Activated naive CD4-positive, alpha-beta T cell treated with Interleukin-2 at 50 U/mL for 16 hours (primary cell): Measurements from ENCODE around the gene SMG5.
"Not testable (repeated sequence)": the region's sequence is repeated elsewhere in the genome, so short reads cannot be mapped to it uniquely, and the experiment has no call there.

ENCODE experiments used
- DNase-seq: peaks from one replicate; pipeline ENCODE4 v3.0.0-alpha.2; 2020

SMG5 gene

DNA sequence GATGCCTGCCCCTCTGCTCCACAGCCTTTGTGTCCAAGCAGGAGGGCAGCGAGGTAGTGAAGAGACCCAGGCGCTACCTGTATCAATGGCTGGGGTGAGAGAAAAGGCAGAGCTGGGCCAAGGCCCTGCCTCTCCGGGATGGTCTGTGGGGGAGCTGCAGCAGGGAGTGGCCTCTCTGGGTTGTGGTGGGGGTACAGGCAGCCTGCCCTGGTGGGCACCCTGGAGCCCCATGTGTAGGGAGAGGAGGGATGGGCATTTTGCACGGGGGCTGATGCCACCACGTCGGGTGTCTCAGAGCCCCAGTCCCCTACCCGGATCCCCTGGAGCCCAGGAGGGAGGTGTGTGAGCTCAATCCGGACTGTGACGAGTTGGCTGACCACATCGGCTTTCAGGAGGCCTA is 39.9 kb downstream of the SMG5 start:
- no peak for DNase-seq

DNA sequence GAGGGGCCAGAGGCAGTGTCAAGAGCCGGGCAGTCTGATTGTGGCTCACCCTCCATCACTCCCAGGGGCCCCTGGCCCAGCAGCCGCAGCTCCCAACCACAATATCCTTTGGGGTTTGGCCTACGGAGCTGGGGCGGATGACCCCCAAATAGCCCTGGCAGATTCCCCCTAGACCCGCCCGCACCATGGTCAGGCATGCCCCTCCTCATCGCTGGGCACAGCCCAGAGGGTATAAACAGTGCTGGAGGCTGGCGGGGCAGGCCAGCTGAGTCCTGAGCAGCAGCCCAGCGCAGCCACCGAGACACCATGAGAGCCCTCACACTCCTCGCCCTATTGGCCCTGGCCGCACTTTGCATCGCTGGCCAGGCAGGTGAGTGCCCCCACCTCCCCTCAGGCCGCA is 40.7 kb downstream of the SMG5 start, which contains the start of gene BGLAP:
TSS of gene BGLAP (plus strand) at position 259 of the 400 bp plus-strand sequence. CDS start at position 307, 48 bp downstream.
- no peak for DNase-seq

DNA sequence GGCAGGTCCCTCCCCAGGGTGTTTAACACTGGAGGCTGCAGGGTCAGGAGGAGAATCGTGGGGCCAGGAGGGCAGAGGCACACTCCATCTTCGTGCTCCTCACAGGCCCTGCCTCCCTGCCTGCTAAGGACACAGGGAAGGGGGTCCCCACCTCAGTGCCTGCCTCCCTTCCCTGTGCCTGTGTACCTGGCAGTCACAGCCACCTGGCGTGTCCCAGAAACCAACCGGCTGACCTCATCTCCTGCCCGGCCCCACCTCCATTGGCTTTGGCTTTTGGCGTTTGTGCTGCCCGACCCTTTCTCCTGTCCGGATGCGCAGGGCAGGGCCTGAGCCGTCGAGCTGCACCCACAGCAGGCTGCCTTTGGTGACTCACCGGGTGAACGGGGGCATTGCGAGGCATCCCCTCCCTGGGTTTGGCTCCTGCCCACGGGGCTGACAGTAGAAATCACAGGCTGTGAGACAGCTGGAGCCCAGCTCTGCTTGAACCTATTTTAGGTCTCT is 41.3 kb downstream of the SMG5 start:
- DNase-seq, result no peak

DNA sequence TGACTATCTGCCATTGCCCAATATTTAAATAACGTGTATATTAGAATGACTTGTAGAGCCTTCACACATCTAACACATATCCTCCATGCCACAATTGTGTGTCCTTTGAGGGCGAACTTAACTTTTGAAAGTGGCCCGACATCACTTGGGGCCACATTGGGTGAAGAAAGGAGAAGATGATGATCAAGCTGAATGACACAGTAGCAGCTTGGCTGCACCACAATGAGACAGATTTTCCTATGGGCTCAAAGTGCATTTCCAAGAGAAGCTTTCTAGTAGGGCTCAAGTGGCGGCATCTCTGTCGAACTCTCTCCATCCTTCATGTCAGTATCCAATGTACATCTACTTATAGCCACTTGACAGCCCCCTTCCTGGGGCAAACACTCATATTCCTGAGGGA is 44.4 kb downstream of the SMG5 start:
- DNase-seq, result no peak

DNA sequence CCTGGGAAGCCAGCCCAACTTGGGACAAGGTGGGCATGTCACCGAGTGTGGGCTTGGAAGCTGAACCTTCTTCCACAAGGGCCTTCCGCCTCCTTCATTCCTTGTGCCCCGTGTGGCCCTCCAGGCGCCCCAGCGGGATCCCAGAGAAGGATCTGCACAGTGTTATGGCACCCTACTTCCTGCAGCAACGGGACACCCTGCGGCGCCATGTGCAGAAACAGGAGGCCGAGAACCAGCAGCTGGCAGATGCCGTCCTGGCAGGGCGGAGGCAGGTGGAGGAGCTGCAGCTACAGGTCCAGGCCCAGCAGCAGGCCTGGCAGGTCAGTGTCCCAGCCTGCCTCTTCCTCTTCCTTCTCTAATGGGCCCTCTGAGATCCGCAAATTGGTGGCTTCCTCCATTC is 46.5 kb downstream of the SMG5 start:
- DNase-seq, result no peak

DNA sequence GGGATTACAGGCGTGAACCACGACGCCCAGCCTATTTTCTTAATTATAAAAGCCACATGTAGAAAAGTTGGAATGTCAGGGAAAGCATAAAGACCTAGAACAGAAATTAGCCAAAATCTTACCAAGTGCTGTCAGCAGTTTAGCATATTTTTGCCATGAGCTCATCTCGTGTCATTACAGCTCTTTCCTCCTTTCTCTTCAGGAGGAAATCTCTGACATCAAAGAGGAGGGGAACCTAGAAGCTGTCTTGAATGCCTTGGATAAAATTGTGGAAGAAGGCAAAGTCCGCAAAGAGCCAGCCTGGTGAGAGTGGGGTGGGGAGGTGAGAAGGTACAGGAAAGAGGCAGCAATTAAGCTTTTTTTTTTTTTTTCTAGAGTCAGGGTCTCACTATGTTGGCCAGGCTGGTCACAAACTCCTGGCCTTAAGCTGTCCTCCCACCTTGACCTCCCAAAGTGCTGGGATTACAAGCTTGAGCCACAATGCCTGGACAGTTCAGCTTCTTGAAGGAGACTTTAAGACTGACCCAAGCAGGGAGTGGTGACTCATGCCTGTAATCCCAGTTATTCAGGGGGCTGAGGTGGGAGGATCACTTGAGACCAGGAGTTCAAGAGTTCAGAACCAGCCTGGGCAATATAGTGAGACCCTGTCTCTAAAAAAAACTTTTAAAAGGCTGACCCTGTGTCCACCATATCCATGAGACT is 49.0 kb downstream of the SMG5 start:
- DNase-seq, result no peak

DNA sequence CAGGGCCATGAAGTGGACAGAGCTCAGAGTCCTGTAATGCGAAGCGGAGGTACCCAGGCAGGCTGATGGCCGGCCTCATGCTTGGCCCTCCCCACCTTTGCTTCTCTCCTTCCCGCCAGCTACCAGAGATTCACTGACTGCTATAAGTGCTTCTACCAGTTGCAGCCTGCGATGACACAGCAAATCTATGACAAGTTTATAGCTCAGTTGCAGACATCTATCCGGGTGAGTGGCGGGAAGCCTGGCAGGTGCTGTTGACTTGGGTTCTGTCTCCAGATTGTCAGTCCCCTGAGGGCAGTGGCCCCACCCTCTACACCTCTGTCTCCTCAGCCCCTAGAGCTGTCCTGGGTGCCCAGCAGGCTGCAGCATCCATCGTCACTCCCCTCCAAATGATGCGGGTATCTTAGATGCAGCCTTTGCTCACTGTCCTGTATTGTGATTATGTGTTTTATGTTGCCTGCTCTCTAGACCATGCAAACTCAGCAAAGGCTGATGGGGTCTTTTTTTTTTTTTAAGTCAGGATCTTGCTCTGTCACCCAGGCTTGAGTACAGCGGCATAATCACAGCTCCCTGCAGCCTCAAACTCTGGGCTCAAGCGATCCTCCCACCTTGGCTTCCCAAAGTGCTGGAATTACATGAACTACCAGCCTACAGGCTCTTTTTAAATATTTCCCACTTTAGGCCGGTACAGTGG is 50.3 kb downstream of the SMG5 start:
- no peak for DNase-seq

DNA sequence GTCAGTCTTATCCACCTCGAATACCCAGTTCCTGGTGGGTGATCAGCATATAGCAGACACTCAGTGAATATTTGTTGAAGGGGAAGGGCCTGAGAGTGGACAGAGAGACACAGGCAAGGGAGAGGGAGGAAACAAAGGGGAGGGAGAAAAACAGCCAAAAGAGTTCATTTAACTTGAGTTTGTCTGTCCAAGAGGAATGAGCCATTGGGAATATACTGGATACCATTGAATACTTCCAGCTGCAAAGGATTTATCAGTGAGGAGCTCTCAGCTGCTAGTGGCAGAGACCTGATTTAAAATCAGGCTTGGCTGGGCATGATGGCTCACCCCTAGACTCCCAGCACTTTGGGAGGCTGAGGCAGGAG is 52.2 kb downstream of the SMG5 start:
- DNase-seq, result no peak

DNA sequence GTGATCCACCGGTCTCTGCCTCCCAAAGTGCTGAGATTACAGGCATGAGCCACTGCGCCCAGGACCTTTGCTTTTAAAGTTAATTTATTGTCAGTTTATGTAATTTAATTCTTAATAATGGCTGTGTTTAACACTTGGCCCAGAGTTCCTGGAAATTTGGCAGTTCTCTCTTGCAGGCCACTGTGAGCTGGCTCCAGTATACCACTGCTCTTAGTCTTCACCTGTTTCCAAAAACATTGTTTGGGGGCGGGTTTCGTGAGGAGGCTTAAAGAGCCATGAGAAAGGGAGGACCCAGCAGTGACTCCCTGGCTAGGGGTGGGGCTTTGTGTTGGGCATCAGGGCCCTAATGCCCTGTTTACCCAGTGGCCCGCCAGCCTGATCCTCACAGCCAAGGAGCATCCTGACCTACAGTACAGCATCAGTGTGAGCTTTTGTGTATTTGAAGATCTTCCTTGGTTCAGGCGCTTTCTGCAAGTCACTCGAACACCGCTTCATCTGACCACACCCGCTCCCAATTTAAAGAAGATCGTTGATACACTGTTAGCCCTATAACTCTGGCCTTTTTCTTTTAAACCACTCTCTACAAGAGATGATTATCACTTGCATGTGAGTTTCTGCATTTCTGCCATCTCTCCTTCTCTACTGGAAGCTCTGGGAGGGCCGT is 52.7 kb downstream of the SMG5 start:
- DNase-seq, result no peak

DNA sequence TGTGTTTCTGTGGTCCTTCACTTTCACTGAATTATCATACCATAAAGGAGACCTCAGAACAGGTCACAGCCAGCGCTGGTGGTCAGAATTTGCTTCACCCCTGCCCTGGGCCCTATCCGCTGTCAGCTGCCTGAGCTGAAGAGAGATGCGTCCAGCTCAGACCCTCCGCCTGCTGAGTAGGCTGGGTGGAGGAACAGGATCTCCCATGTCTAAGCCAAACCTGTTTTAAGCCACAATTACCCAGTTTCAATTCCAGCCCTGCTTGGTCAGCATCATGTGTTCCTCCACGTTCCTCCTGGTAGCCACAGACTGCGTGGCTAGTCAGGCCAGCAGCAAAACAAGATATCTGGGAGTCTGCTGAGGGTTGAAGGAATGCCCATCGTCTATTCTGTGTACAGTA is 54.1 kb downstream of the SMG5 start:
- no peak for DNase-seq

DNA sequence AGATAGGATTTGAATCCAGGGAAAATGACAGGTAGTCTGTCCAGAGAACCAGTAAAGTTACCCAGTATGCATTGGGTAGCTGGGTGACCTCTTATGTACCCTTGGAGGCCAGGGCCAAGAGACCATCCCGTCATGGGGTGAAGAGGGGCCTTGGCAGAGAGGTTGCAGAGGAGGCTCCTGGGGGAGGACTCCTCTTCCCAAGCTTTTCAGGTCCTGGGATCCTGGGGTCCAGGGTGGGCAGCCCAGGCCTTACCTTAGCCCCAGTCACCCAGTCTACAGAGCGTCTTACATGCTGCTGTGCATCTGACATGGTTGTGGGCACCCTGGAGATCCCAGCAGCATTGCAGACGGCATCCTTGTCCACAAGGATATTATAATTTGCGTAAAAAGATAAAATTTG is 55.8 kb downstream of the SMG5 start:
- DNase-seq, result no peak

DNA sequence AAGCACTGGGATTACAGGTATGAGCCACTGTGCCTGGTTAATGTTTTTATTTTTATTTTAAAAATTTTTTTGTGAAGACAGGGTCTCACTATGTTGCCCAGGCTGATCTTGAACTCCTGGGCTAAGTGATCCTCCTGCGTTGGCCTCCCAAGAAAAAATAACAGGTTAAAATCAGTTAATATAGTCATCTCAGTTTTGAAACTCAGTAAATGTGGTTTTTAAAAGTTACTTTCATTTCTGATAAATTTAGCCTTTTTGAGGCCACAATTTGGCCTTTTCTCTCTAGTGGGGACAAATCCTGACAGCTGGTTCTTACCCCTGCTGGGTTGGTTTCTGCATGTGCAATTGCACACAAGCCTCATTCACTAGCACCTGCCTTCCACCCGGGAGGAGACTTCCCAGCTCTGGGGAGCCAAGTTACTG is 56.5 kb downstream of the SMG5 start:
- DNase-seq, result no peak

DNA sequence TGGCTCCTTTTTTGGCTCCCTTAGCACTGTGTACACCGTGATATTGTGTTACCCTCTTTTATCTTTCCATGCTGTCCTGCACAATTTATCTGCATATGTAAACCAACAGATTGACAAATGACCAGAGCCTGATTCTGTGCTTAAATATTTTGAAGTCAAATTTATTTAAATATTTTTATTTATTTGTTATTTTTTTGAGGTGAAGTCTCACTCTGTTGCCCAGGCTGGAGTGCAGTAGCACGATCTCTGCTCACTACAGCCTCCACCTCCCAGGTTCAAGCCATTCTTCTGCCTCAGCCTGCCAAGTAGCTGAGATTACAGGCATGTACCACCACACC is 57.0 kb downstream of the SMG5 start:
- DNase-seq, result no peak

DNA sequence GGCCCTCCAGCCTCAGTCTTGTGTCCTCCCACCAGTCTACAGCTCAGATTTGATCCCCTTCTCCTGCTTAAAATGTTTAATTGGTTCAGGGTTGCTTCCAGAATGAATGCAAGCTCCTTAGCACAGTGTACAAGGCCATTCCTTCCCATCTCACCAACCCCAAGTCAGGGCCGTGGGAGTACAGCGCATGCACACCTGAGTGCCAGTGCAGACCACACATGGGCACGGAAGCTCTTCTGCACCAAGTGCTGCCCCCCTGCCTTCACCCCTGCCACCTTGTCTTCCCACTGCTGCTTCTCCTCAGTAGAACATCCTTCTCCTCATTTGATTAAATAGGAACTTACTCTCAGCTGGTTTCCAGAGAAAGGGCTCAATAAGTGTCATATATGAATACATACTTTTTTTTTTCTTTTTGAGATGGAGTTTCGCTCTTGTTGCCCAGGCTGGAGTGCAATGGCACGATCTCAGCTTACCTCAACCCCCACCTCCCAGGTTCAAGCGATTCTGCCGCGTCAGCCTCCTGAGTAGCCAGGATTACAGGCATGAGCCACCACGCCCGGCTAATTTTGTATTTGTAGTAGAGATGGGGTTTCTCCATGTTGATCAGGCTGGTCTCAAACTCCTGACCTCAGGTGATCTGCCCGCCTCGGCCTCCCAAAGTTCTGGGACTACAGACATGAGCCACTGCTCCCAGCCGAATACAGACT is 60.5 kb downstream of the SMG5 start:
- no peak for DNase-seq

DNA sequence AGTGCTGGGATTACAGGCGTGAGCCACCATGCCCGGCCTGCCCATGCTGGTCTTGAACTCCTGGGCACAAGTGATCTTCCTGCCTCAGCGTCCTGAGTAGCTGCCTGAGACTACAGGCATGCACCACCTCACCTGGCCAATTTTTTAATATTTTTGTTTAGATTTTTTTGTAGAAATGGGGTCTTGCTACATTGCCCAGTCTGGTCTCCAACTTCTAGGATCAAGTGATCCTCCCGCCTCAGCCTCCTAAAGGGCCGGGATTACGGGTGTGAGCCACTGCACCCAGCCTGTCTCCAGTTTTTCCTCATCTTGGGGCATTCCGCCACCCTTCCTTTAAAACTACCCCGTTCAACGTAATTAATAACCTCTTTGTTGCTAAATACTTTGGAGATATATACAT is 62.4 kb downstream of the SMG5 start:
- no peak for DNase-seq

DNA sequence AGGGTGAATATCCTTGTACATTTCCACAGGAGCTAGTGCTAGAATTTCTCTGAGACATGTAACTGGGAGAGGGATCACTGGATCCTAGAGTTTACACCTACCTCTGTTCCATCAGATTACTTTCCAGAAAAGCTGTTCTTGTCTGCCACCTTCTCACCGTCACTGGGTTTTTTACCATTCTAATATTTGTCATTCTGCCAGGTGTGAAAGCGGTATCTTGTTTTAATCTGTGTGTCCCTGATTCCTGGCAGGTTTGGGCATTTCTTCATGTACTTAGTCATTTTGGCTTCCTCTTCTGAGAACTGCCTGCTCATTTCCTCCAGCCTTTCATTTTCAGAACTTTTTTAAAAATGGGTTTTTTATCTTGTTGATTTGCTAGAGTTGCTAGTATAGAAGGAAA is 64.8 kb downstream of the SMG5 start:
- DNase-seq, result peak; percentile 34

DNA sequence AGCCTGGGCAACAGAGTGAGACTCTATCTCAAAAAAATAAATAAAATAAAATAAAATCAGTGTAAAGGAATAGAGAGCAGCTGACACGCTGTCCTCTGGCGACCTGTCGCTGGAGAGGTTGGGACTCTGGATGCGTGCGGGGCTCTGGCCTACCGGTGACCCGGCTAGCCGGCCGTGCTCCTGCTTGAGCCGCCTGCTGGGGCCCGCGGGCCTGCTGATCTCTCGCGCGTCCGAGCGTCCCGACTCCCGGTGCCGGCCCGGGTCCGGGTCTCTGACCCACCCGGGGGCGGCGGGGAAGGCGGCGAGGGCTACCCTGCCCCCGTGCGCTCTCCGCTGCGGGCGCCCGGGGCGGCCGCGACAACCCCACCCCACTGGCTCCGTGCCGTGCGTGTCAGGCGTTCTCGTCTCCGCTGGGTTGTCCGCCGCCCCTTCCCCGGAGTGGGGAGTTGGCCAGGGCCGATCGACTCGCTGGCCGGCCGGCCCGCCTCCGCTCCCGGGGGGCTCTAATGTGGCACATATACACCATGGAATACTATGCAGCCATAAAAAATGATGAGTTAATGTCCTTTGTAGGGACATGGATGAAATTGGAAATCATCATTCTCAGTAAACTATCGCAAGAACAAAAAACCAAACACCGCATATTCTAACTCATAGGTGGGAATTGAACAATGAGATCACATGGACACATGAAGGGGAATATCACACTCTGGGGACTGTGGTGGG is 66.1 kb downstream of the SMG5 start:
- DNase-seq, result not testable (repeated sequence)

DNA sequence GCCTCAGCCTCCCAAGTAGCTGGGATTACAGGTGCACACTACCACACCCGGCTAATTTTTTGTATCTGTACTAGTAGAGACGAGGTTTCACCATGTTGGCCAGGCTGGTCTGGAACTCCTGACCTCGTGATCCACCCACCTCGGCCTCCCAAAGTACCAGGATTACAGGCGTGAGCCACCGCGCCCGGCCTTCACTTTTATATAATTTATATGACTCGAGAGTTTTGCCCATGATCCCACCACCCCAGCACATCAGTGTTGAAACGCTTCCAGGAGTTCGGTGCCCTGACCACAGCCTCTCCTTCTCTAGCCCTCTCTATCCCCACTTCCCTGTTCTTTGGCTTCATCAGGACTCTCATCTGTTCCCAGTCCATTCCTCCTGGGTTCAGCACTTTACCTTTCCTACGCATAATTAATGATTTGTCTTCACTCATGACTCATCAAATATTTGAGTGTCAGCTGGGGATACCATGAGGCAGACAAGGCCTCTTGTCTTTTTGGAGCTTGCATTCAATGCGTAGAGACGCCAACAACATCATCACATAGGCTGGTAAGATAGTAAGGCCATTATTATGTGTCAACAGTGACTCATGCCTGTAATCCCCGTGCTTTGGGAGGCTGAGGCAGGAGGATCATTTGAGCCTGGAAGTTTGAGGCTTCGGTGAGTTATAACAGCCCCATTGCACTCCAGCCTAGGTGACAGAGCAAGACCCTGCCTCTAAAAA is 68.4 kb downstream of the SMG5 start:
- peak; percentile 41 for DNase-seq

DNA sequence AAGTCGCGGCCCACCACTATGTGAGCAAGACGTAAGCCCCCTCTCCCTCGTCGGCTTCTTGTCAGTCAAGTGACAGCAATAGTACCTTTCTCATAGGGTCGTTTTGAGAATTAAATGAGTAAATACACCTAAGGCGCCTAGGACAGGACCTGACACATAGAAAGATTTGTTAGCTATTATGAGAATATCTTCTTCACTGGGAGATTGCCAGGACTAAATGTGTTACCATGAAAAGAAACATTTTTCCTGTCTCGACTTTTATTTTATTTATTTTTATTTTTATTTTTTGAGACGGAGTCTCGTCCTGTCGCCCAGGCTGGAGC is 69.0 kb downstream of the SMG5 start:
- no peak for DNase-seq

DNA sequence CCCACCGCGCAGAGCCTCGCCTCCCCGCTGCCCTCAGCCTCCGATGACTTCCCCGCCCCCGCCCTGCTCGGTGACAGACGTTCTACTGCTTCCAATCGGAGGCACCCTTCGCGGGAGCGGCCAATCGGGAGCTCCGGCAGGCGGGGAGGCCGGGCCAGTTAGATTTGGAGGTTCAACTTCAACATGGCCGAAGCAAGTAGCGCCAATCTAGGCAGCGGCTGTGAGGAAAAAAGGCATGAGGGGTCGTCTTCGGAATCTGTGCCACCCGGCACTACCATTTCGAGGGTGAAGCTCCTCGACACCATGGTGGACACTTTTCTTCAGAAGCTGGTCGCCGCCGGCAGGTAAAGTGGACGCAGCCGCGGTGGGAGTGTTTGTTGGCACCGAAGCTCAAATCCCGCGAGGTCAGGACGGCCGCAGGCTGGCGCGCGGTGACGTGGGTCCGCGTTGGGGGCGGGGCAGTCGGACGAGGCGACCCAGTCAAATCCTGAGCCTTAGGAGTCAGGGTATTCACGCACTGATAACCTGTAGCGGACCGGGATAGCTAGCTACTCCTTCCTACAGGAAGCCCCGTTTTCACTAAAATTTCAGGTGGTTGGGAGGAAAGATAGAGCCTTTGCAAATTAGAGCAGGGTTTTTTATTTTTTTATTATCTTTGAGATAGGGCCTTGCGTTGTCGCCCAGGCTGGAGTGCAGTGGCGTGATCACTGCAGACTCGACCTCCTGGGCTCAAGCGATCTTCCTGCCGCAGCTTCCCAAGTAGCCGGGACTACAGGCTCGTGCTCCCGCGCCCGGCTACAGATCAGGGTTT is 69.6 kb downstream of the SMG5 start, which contains the start of gene PMF1:
TSS of gene PMF1 (plus strand) at position 175 of the 811 bp plus-strand sequence. CDS start at position 184, 9 bp downstream.
- peak; percentile 96 for DNase-seq

DNA sequence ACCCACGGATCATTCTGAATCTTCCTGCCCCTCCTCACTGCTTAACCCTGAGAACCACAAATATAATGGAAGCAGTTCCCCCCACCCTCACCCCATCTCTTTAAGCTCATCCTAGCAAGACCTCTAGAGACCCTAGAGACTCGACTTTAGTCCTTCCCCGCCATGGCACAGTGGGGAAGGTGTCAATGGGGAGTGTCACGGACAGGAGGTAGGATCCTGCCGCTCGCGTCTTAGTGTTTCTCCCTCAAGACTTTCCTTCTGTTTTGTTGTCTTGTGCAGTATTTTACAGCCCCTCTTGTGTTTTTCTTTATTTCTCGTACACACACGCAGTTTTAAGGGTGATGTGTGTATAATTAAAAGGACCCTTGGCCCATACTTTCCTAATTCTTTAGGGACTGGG is 70.5 kb downstream of the SMG5 start:
- DNase-seq, result no peak
